Fibroblast of gingiva (primary cell): ENCODE results near the gene FBXL17.

Source experiments
- DNase-seq: peaks from one replicate; pipeline ENCODE4 v3.0.0-alpha.2; 2011; ENCODE audit warnings: low read depth

Gene FBXL17

GRCh38 chr5:108373426-108373825, 8.5 kb downstream of the FBXL17 start:
- no peak for DNase-seq

- DNase-seq: no peak
These were observed 9.5 kb downstream of the FBXL17 start for GRCh38 chr5:108372369-108372768.

- DNase-seq: no peak
These were observed 10.6 kb downstream of the FBXL17 start for GRCh38 chr5:108371263-108371662.

GRCh38 chr5:108369167-108369566, 12.7 kb downstream of the FBXL17 start:
- no peak for DNase-seq

GRCh38 chr5:108367679-108368334, 14.1 kb downstream of the FBXL17 start:
- peak; percentile 3 for DNase-seq

GRCh38 chr5:108366500-108366899, 15.4 kb downstream of the FBXL17 start:
- DNase-seq: no peak

- no peak for DNase-seq
These were observed 20.1 kb downstream of the FBXL17 start for GRCh38 chr5:108361771-108362170.

GRCh38 chr5:108361239-108361638, 20.7 kb downstream of the FBXL17 start:
- DNase-seq: no peak

- DNase-seq: no peak
These were observed 21.6 kb downstream of the FBXL17 start for GRCh38 chr5:108360280-108360679.

GRCh38 chr5:108356286-108356685, 25.6 kb downstream of the FBXL17 start:
- DNase-seq: no peak

- no peak for DNase-seq
These were observed 28.8 kb downstream of the FBXL17 start for GRCh38 chr5:108353087-108353486.

- peak; percentile 51 for DNase-seq
These were observed 36.2 kb downstream of the FBXL17 start for GRCh38 chr5:108345541-108346171.

GRCh38 chr5:108344103-108344822, 37.6 kb downstream of the FBXL17 start:
- no peak for DNase-seq

- DNase-seq: no peak
These were observed 40.0 kb downstream of the FBXL17 start for GRCh38 chr5:108341866-108342265.

- no peak for DNase-seq
These were observed 41.8 kb downstream of the FBXL17 start for GRCh38 chr5:108340131-108340530.

- DNase-seq: no peak
These were observed 42.7 kb downstream of the FBXL17 start for GRCh38 chr5:108339220-108339619.

- DNase-seq: no peak
These were observed 47.7 kb downstream of the FBXL17 start for GRCh38 chr5:108334225-108334624.

GRCh38 chr5:108326982-108327381, 54.9 kb downstream of the FBXL17 start:
- DNase-seq: no peak

GRCh38 chr5:108324886-108325285, 57.0 kb downstream of the FBXL17 start:
- no peak for DNase-seq

GRCh38 chr5:108321341-108321740, 60.6 kb downstream of the FBXL17 start:
- DNase-seq: peak; percentile 64

GRCh38 chr5:108320231-108320630, 61.7 kb downstream of the FBXL17 start:
- no peak for DNase-seq

- DNase-seq: no peak
These were observed 66.1 kb downstream of the FBXL17 start for GRCh38 chr5:108315829-108316228.

- DNase-seq: no peak
These were observed 69.6 kb downstream of the FBXL17 start for GRCh38 chr5:108312258-108312657.
